Measurements from ENCODE around the gene STT3B. TPM values are rescaled to one million over a fixed set of nuclear protein-coding genes. Genes with fewer than 3 reads are reported as not detected.

Gene STT3B
- total RNA-seq, result 100 to 1,000 TPM; 106 to 132 TPM

GRCh38 chr3:31532587-31533168, at the start of gene STT3B:
TSS of gene STT3B (plus strand) at chr3:31532925. CDS start at chr3:31532999, 74 bp downstream.
- Histone ChIP-seq H3K36me3 (no peaks in the 10 kb centered on the region), H3K27me3 (replicated peaks; ENCODE audit: insufficient read depth) (no peaks in the 10 kb centered on the region), H3K9me3 (no peaks in the 10 kb centered on the region), H3K4me1 (replicated peaks) (peaks cover 9% of the 10 kb centered on the region), H3K27ac (peak within 1 kb of the TSS; percentile 91 to 96), H3K4me3 (peak within 1 kb of the TSS; percentile 88 to 89)
- peak; percentile 86 for TF ChIP-seq POLR2AphosphoS5 (IDR thresholded peaks at IDR 0.05)
- peak in 2 of 4 experiments; percentile 2 to 24 for TF ChIP-seq CTCF (IDR thresholded peaks at IDR 0.05)
- TF ChIP-seq POLR2A (IDR thresholded peaks at IDR 0.05), result peak; percentile 91
- intact Hi-C loops (cut with DNase I), result loop anchor here (10.0 kb wide), 3 partner anchors 232 to 612 kb away; no protein-coding TSS in a partner anchor
- peak; percentile 69 for DNase-seq (ENCODE audit: low spot score)
- WGBS, result under 1% methylated on average over 67 of the region's 68 CpGs

- TF ChIP-seq CTCF (IDR thresholded peaks at IDR 0.05) (no peak), POLR2AphosphoS5 (IDR thresholded peaks at IDR 0.05) (no peak), POLR2A (IDR thresholded peaks at IDR 0.05) (no peak)
- DNase-seq (ENCODE audit: low spot score), result no peak
- Histone ChIP-seq H3K27ac (no peak overlapping the region), H3K4me1 (replicated peaks) (no peaks in the 10 kb centered on the region), H3K9me3 (no peaks in the 10 kb centered on the region), H3K36me3 (no peaks in the 10 kb centered on the region), H3K4me3 (no peak overlapping the region), H3K27me3 (replicated peaks; ENCODE audit: insufficient read depth) (no peaks in the 10 kb centered on the region)
- intact Hi-C loops (cut with DNase I), result no loop called here
- 70% methylated on average over 1 of the region's 1 CpG for WGBS
Observed at GRCh38 chr3:31483776-31484175, 48.9 kb upstream of the STT3B start.

GRCh38 chr3:31485196-31485595, 47.5 kb upstream of the STT3B start:
- intact Hi-C loops (cut with DNase I), result no loop called here
- TF ChIP-seq POLR2AphosphoS5 (IDR thresholded peaks at IDR 0.05) (no peak), POLR2A (IDR thresholded peaks at IDR 0.05) (no peak), CTCF (IDR thresholded peaks at IDR 0.05) (no peak)
- WGBS, result 11% methylated on average over 1 of the region's 1 CpG

GRCh38 chr3:31486865-31487533, 45.7 kb upstream of the STT3B start:
- intact Hi-C loops (cut with DNase I), result no loop called here

More at GRCh38 chr3:31485196-31485595, 47.5 kb upstream of the STT3B start:
- no peak overlapping the region for H3K4me3 ChIP-seq
- H3K27ac ChIP-seq, result no peak overlapping the region
- no peaks in the 10 kb centered on the region for H3K27me3 ChIP-seq (replicated peaks; ENCODE audit: insufficient read depth)
- no peaks in the 10 kb centered on the region for H3K9me3 ChIP-seq
- H3K36me3 ChIP-seq, result no peaks in the 10 kb centered on the region
- no peaks in the 10 kb centered on the region for H3K4me1 ChIP-seq (replicated peaks)
- DNase-seq (ENCODE audit: low spot score), result no peak

More at GRCh38 chr3:31486865-31487533, 45.7 kb upstream of the STT3B start:
- no peaks in the 10 kb centered on the region for H3K27me3 ChIP-seq (replicated peaks; ENCODE audit: insufficient read depth)
- no peak for TF ChIP-seq POLR2A (IDR thresholded peaks at IDR 0.05)
- no peak for TF ChIP-seq CTCF (IDR thresholded peaks at IDR 0.05)
- TF ChIP-seq POLR2AphosphoS5 (IDR thresholded peaks at IDR 0.05), result no peak
- H3K4me1 ChIP-seq (replicated peaks), result no peaks in the 10 kb centered on the region
- no peak overlapping the region for H3K4me3 ChIP-seq
- H3K36me3 ChIP-seq, result no peaks in the 10 kb centered on the region
- DNase-seq (ENCODE audit: low spot score), result no peak
- H3K27ac ChIP-seq, result no peak overlapping the region
- no peaks in the 10 kb centered on the region for H3K9me3 ChIP-seq
- WGBS, result 82% methylated on average over 7 of the region's 7 CpGs
